Urinary bladder (tissue), 4 donors: ENCODE measurements around the gene LGMN. TPM values are rescaled to one million over a fixed set of nuclear protein-coding genes. Genes with fewer than 3 reads are reported as not detected.

Experiments
- DNase-seq: peaks from one replicate; pipeline ENCODE4 v3.0.0-alpha.2; 2015; ENCODE audit errors: extremely low spot score
- H3K27ac ChIP-seq: one replicate; pipeline ENCODE4 v1.5.1; 2013; ENCODE audit warnings: low read depth, mild to moderate bottlenecking, moderate library complexity
- H3K36me3 ChIP-seq: one replicate; pipeline ENCODE4 v1.6.1; 2013; ENCODE audit warnings: mild to moderate bottlenecking, moderate library complexity; ENCODE audit not compliant: insufficient read depth
- H3K4me1 ChIP-seq: one replicate; pipeline ENCODE4 v1.6.1; 2013; ENCODE audit warnings: mild to moderate bottlenecking, moderate library complexity; ENCODE audit not compliant: insufficient read depth
- H3K4me3 ChIP-seq: one replicate; pipeline ENCODE4 v1.5.1; 2013; ENCODE audit warnings: low read depth, low read length
- WGBS: extraction: QIAGEN DNeasy Blood & Tissue Kit; methylation state at CpG from one replicate; pipeline ENCODE4 v1.1.7; 2013; 5-methylcytosine and 5-hydroxymethylcytosine counted together
- polyA plus RNA-seq: library from polyadenylated mRNA; stranded (reverse); fragments of 200-250 nt; gene quantifications from one replicate; pipeline ENCODE4 v1.2.3, GENCODE V29; 2013
- total RNA-seq: library from RNA; depleted of rRNA; stranded (reverse); fragments of >200 nt; gene quantifications from one replicate; pipeline ENCODE4 v1.2.3, GENCODE V29; 2014
- donor health status: healthy with polysubstance abuse.
- donor health status: healthy.

LGMN gene
- total and polyA plus RNA-seq, 2 donors, result 76.5 to 131 TPM

DNA sequence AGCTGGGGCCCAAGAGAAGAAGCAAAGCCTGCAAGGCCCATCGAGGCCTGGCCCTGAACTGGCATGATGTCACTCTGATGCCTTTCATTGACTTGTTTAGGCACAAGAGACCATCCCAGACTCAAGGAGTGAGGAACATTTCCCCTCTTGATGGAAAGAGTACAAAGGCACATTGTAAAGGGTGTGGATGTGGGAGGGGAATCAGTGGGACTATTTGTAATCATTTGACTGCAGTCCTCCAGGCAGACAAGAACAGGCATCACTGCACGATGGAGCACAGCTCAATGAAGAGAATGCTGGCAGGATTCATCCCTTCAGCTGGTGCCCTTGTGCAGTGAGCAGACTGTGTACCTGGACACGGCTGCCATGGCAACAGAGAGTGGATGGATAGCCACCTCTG is 87.9 kb downstream of the LGMN start:
- no peak overlapping the region for H3K27ac ChIP-seq
- no peak for DNase-seq
- no peaks in the 10 kb centered on the region for H3K4me1 ChIP-seq
- no peak overlapping the region for H3K4me3 ChIP-seq
- 84% methylated on average over 3 of the region's 3 CpGs for WGBS
- no peaks in the 10 kb centered on the region for H3K36me3 ChIP-seq

DNA sequence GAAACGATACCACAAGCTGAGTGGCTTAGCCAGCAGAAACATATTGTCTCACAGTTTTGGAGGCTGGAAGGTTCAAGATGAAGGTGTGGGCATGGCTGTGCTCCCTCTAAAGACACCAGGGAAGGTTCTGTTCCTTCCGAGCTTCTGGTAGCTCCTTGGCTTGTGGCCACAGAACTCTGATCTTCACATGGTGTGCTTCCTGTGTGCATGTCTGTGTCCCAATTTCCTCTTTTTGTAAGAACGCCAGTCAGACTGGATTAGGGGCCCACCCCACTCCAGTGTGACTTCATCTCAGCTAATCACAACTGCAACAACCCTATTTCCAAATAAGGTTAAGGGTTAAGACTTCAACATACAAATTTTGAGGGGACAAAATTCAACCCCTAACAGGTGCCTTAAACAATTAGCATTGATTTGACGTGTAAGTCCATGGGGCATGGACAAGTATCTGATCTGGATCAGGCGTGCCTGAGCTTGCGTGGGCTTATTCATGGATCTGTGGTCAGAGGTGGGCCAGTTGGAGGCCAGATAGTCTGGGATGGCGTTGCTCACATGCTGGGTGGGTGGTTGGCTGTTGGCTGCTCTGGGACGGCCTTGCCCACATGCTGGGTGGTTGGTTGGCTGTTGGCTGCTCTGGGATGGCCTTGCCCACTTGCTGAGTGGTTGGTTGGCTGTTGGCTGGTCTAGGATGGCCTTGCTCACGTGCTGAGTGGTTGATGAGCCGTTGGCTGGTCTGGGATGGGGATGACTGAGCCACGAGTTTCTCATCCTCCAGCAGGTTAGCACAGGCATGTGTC is 88.5 kb downstream of the LGMN start:
- no peak overlapping the region for H3K4me3 ChIP-seq
- H3K27ac ChIP-seq, result no peak overlapping the region
- no peaks in the 10 kb centered on the region for H3K4me1 ChIP-seq
- DNase-seq, result no peak
- H3K36me3 ChIP-seq, result no peaks in the 10 kb centered on the region
- 71% methylated on average over 11 of the region's 11 CpGs for WGBS

DNA sequence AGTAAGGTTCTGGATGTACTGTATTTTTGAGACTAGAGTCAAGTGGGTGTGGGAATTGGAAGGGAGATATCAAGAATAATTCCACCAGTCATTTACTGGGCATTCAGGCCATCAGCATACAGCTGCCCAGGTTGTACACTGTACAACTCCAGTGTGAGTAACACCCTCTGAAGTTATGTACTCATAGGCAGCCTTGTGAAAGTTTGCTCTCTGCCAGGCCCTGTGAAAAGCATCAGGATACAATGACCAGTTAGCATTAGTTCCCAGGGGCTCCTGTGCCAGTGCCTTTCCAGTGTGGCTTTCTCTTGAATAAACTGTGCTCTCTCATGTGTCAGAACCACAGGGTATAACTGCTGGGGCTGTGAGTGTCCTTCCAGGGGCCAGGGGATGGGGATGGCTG is 89.7 kb downstream of the LGMN start:
- Histone ChIP-seq H3K4me3 (no peak overlapping the region), H3K27ac (no peak overlapping the region), H3K4me1 (no peaks in the 10 kb centered on the region), H3K36me3 (no peaks in the 10 kb centered on the region)
- no peak for DNase-seq

DNA sequence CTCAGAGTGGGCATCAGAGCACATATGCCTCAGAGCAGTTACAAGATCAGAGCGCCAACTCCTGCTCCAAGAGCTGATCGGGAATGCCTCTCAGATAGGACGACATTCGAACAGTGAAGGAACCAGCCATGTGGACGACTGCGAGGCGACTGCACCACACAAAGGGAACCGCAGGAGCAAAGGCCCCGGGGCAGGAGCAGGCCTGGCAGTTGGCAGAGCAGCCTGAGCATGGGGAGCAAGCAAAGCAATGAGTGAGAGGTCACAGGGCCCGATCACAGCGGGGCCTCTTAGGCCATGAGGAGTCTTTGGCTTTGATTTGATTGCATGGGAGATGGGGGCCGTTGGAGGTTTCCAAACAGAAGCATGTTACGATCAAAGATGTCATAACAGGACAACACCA is 90.3 kb downstream of the LGMN start:
- H3K36me3 ChIP-seq, result no peaks in the 10 kb centered on the region

DNA sequence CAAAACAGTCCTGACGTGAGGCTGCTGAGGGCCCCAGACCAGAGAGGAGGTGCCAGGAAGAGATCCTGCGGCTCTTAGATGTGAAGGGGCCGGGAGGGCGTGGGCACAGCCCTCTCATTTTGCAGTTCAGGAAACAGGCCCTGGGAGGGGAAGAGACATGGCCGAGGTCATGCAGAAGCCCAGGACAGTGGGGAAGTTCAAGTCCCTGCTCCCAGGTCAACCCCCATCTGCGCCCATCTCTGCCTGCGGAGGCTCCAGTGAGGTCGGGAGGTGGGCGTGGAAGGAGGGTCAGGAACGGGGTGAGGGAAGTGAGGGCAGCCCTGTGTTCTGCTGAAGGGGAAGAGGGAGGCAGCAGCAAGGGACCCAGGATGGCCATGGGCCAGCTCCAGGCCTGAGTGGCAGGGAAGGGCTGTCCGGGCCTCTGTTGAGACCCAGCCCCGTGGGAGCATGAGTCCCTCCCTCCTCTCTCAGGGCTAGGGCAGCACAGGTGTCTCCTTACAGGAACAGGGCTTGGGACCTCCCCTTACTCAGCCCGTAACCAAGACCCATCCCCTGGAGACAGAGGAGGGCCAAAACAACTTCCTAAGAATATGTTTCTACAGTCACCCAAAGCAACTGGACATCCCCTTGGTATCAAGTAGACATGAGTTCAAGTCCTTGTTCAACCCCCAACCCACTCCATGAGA is 90.8 kb downstream of the LGMN start:
- no peaks in the 10 kb centered on the region for H3K36me3 ChIP-seq
- H3K27ac ChIP-seq, result no peak overlapping the region
- no peak for DNase-seq
- WGBS, result 62% methylated on average over 13 of the region's 13 CpGs
- no peak overlapping the region for H3K4me3 ChIP-seq
- H3K4me1 ChIP-seq, result no peaks in the 10 kb centered on the region

More for the DNA sequence above, 90.3 kb downstream of the LGMN start:
- no peak overlapping the region for H3K27ac ChIP-seq
- DNase-seq, result no peak
- WGBS, result 88% methylated on average over 13 of the region's 13 CpGs
- no peak overlapping the region for H3K4me3 ChIP-seq
- H3K4me1 ChIP-seq, result no peaks in the 10 kb centered on the region

DNA sequence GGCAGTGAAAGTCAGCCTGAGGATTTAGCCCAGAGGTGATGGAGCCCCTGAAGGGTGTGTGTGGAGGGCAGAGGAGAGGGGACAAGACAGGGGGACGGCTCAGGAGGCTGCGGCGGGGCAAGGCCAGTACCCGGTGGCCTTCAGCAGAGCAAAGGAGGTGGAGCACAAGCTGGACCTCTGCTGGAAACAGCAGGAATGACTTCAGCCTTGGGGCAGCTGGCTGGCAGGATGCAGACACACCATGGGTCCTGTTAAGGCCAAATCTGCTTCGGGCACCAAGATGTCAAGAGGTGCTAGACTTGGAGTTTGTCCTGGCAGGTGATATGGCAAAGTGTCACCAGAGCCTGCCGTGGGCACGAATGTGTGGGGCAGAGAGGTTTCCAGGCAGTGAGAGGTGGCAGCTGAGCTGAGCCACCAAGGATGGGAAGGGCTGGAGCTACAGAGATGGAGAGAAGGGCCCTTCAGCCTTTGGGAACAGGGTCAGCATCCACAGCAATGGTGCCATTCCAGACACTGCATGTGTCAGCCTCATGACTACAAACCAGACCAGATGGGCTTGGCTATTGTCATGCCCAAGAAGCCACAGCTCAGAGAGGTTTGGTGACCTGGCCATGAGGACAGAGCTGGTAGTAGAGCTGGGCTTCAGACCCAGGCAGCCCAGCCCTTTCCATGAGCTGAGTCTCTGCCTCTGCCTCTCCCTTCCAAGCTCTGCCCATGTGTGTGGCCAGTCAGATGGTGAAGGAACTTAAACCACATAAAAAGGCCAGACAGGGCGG is 91.9 kb downstream of the LGMN start:
- Histone ChIP-seq H3K4me3 (no peak overlapping the region), H3K27ac (no peak overlapping the region), H3K4me1 (no peaks in the 10 kb centered on the region), H3K36me3 (no peaks in the 10 kb centered on the region)
- DNase-seq, result no peak
- WGBS, result 91% methylated on average over 8 of the region's 8 CpGs

DNA sequence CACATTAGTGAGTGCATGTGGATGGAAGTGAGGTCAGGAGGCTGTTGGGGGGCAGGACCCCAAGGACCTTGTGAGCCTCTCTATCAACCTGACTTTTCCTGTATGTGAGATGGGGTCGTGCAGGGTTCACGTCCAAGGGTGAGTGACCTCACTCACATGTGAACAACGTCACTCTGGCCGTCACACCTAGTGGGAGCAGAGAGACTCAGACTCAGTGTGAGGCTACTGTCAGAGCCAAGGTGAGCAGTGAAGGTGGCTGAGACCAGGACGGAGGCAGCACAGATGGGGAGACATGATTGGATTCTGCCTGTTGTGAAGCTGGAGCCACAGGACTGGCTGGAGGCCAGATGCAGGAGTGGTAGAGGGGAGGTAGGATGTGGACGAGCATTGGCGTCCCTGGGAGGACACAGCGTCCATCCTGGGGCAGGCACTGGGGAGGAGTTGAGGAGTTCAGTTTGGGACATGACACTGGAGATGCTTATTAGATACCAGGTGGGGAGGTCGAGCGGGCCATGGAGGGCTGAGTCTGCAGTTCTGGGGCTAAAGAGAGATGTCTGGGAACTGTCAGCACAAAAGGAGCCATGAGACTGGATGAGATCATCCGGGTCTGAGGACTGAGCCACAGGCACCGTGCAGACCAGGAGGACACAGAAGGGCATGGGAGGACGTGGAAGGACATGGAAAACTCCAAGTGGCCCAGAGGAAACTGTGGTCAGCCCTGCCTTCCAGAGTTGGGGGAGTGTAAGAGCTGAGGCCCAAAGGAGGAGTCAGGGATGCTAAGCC is 92.8 kb downstream of the LGMN start:
- Histone ChIP-seq H3K36me3 (no peaks in the 10 kb centered on the region), H3K4me3 (no peak overlapping the region), H3K27ac (no peak overlapping the region), H3K4me1 (no peaks in the 10 kb centered on the region)
- DNase-seq, result no peak
- 70% methylated on average over 13 of the region's 13 CpGs for WGBS

DNA sequence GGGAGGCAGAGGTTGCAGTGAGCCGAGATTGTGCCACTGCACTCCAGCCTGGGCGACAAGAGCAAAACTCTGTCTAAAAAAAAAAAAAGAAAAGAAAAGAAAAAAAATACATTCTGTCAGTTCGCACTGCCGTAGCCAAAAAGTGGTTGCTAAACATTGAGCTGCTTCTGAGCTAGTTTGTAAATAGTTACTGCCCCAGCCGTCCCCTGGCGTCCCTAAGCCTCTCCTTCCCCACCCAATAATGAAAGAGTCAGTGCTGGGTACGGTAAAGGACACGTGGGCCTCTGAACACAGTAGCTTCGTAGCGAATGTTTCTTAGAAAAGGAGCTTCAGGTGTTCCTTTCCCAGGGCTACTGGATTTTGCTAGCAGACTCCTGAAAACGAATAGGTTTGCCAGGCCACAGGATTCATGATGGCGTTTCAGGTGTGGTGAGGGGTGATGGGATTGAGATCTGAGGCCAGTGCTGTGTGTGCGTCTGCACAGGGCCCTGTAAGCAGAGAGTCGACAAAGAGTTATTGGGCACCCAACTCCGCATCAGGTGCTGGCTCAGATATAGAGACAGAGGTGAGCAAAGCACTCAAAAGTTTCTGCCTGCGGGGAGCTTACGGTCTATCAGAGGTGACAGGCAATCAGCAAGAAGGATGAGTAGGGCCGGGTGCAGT is 94.1 kb downstream of the LGMN start:
- 89% methylated on average over 18 of the region's 18 CpGs for WGBS
- no peaks in the 10 kb centered on the region for H3K36me3 ChIP-seq
- DNase-seq, result no peak
- no peaks in the 10 kb centered on the region for H3K4me1 ChIP-seq
- H3K4me3 ChIP-seq, result no peak overlapping the region
- no peak overlapping the region for H3K27ac ChIP-seq

Other genes with a start within 250 kb of the LGMN start
- gene RIN3, start 234.8 kb downstream of the LGMN start, total RNA-seq, result 9.1 TPM
- 21.7 TPM for gene RIN3, start 234.8 kb downstream of the LGMN start, polyA plus RNA-seq
- gene GOLGA5, start 45.7 kb upstream of the LGMN start, total RNA-seq, result 44.7 TPM
- 26.1 TPM for gene GOLGA5, start 45.7 kb upstream of the LGMN start, polyA plus RNA-seq
- gene CHGA, start 174.5 kb upstream of the LGMN start, total RNA-seq, result 3.8 TPM
- 6.7 TPM for gene CHGA, start 174.5 kb upstream of the LGMN start, polyA plus RNA-seq